Measurements from ENCODE around the gene RASL10A.

Gene RASL10A

GRCh38 chr22:29272624-29273023 lies 42.9 kb downstream of the RASL10A start:
- peaks cover 55 to 81% of the 10 kb centered on the region in 2 donors for H3K4me1 Mint-ChIP-seq (ENCODE audit: low read depth in 2 of 2)
- peaks cover 86% of the 10 kb centered on the region for H3K36me3 Mint-ChIP-seq (ENCODE audit: insufficient read depth)
- peak overlapping the region in 1 of 2 donors; percentile 56 for H3K4me3 Mint-ChIP-seq
- H3K9me3 Mint-ChIP-seq: no peaks in the 10 kb centered on the region
- ATAC-seq (replicated peaks): no peak
- H3K27me3 Mint-ChIP-seq: no peaks in the 10 kb centered on the region
- no peak for DNase-seq
- peak overlapping the region; percentile 39 to 83 for H3K27ac Mint-ChIP-seq

GRCh38 chr22:29270475-29271271 lies 44.8 kb downstream of the RASL10A start:
- DNase-seq: no peak

DNA sequence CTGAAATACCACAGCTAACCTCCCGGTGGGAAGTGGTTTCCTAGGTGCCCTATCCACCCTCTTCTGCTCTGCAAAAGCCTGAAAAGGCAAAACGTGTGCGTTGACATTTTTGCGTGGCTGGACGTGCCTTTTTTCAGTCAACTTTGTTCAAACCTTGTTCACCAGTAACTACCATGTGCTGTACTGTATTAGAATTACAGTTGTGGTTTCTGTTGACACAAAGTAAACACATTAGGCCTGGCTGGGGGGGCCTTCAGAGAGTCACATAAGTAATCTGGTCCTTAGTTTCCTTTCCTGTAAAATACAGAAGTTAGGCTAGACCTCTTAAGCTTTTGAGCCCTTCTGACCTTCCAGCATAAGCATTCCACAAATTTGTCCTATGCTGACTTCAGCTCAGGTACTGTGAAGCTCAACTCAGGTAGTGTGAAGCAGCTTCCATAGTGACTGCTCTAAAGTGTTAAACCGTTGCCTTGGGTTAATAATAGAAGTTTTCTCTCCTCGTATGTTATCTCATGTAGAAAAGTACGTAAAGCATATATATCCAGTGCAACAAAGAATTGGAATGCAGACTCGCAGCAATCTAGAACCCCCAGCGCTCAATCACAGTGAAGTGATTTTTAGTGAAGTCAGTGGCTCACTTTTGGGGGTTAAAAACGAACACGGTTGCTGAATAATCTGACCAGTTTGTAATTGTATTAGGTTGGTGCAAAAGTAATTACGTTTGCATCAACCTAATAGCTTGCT lies 45.6 kb downstream of the RASL10A start:
- DNase-seq (no peak), ATAC-seq (replicated peaks) (no peak)
- H3K36me3 Mint-ChIP-seq (ENCODE audit: insufficient read depth): peaks cover 64% of the 10 kb centered on the region
- peak overlapping the region; percentile 97 to 98 for H3K27ac Mint-ChIP-seq
- H3K27me3 Mint-ChIP-seq: no peaks in the 10 kb centered on the region
- peak overlapping the region; percentile 86 to 90 for H3K4me3 Mint-ChIP-seq
- no peaks in the 10 kb centered on the region for H3K9me3 Mint-ChIP-seq
- H3K4me1 Mint-ChIP-seq (ENCODE audit: low read depth in 2 of 2): peaks cover 56 to 72% of the 10 kb centered on the region in 2 donors

More at GRCh38 chr22:29270475-29271271, 44.8 kb downstream of the RASL10A start:
- Mint-ChIP-seq H3K4me1 (ENCODE audit: low read depth in 2 of 2) (peaks cover 57 to 79% of the 10 kb centered on the region in 2 donors), H3K27me3 (no peaks in the 10 kb centered on the region), H3K9me3 (no peaks in the 10 kb centered on the region), H3K27ac (peak overlapping the region; percentile 81 to 98), H3K4me3 (peak overlapping the region; percentile 86 to 90), H3K36me3 (ENCODE audit: insufficient read depth) (peaks cover 71% of the 10 kb centered on the region)
- ATAC-seq (replicated peaks): no peak

DNA sequence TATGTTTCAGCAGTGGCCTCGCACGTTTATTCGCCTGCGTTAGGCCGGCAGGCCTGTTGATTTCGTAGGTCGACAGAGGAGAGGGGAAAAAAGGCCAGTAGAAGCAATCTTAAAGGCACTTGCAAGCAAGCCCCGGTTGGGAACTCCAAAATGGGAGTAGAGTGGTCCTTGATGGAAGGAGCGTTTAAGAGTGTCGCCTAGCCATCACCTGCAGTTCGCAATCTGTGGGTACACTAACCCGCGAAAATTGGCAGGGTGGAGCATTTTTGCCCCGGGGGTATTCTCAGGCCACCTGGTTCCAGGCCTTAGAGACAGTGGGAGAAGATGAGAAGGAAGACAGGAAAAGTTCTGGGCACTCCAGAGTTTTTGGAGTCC lies 46.3 kb downstream of the RASL10A start:
- H3K27me3 Mint-ChIP-seq: no peaks in the 10 kb centered on the region
- H3K4me1 Mint-ChIP-seq (ENCODE audit: low read depth in 2 of 2): peaks cover 51 to 65% of the 10 kb centered on the region in 2 donors
- peak overlapping the region; percentile 86 to 90 for H3K4me3 Mint-ChIP-seq
- ATAC-seq (replicated peaks) (no peak), DNase-seq (no peak)
- no peaks in the 10 kb centered on the region for H3K9me3 Mint-ChIP-seq
- peak overlapping the region; percentile 97 to 98 for H3K27ac Mint-ChIP-seq
- H3K36me3 Mint-ChIP-seq (ENCODE audit: insufficient read depth): peaks cover 57% of the 10 kb centered on the region

DNA sequence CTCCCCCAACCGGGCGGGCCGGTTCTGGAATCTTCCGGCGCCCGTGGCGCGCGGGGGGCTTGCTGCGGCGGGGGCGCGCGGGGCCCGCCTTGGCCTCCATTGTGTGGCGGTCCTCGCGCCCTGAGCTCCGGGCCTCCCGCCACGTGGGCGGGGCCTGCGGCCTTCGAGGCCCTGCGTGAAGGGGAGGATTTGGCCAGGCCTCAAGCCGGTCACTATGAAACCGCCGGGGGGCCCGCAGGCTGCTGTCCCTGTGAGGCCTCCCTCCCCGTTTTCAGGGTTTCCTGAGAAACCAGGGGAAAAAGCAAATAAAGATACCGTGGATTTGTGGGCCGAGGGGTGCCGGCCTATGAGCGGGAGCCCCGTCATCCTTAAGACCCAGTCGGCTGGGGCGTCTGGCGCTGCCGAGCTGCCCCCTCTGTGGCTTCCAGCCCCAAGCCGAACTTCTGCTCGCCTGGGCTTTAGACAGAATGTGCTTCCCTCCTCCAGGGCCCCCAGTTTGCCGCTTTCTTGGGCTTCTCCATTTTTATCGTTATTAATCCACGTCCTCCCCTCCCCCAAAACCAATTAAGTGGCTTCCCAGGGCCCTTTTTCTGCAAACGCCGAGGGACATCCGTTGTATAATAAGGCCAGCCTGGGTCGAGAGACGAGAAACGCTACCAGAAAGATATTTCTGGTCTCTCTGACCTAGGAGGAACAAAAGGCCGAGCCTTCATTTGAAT lies 46.8 kb downstream of the RASL10A start:
- peak overlapping the region; percentile 97 to 98 for H3K27ac Mint-ChIP-seq
- peaks cover 51% of the 10 kb centered on the region for H3K36me3 Mint-ChIP-seq (ENCODE audit: insufficient read depth)
- ATAC-seq (replicated peaks): peak; percentile 18
- peak; percentile 17 to 33 (median 25) for DNase-seq
- H3K27me3 Mint-ChIP-seq: no peaks in the 10 kb centered on the region
- H3K4me1 Mint-ChIP-seq (ENCODE audit: low read depth in 2 of 2): peaks cover 49 to 59% of the 10 kb centered on the region in 2 donors
- peak overlapping the region; percentile 86 to 90 for H3K4me3 Mint-ChIP-seq
- H3K9me3 Mint-ChIP-seq: no peaks in the 10 kb centered on the region

- peak; percentile 97 to 99 (median 98) for DNase-seq
- peak within 1 kb of the TSS; percentile 97 to 98 for H3K27ac Mint-ChIP-seq
- peak within 1 kb of the TSS; percentile 86 to 90 for H3K4me3 Mint-ChIP-seq
- peaks cover 42 to 52% of the 10 kb centered on the region in 2 donors for H3K4me1 Mint-ChIP-seq (ENCODE audit: low read depth in 2 of 2)
- H3K36me3 Mint-ChIP-seq (ENCODE audit: insufficient read depth): peaks cover 44% of the 10 kb centered on the region
- ATAC-seq (replicated peaks): peak; percentile 91
- no peaks in the 10 kb centered on the region for H3K9me3 Mint-ChIP-seq
- H3K27me3 Mint-ChIP-seq: no peaks in the 10 kb centered on the region
These were observed 47.5 kb downstream of the RASL10A start, which contains the start of the genes EWSR1 and RHBDD3 for GRCh38 chr22:29267858-29268510. EWSR1 (plus strand) TSS chr22:29268268; CDS start chr22:29268337, 69 bp downstream. RHBDD3 (minus strand) TSS chr22:29267981; CDS start chr22:29265626, 2,355 bp downstream.

GRCh38 chr22:29267462-29267857 lies 48.0 kb downstream of the RASL10A start:
- H3K36me3 Mint-ChIP-seq (ENCODE audit: insufficient read depth): peaks cover 41% of the 10 kb centered on the region
- peak overlapping the region; percentile 86 to 90 for H3K4me3 Mint-ChIP-seq
- DNase-seq: no peak
- peak overlapping the region; percentile 97 to 98 for H3K27ac Mint-ChIP-seq
- H3K9me3 Mint-ChIP-seq: no peaks in the 10 kb centered on the region
- H3K27me3 Mint-ChIP-seq: no peaks in the 10 kb centered on the region
- H3K4me1 Mint-ChIP-seq (ENCODE audit: low read depth in 2 of 2): peaks cover 42 to 47% of the 10 kb centered on the region in 2 donors
- no peak for ATAC-seq (replicated peaks)

DNA sequence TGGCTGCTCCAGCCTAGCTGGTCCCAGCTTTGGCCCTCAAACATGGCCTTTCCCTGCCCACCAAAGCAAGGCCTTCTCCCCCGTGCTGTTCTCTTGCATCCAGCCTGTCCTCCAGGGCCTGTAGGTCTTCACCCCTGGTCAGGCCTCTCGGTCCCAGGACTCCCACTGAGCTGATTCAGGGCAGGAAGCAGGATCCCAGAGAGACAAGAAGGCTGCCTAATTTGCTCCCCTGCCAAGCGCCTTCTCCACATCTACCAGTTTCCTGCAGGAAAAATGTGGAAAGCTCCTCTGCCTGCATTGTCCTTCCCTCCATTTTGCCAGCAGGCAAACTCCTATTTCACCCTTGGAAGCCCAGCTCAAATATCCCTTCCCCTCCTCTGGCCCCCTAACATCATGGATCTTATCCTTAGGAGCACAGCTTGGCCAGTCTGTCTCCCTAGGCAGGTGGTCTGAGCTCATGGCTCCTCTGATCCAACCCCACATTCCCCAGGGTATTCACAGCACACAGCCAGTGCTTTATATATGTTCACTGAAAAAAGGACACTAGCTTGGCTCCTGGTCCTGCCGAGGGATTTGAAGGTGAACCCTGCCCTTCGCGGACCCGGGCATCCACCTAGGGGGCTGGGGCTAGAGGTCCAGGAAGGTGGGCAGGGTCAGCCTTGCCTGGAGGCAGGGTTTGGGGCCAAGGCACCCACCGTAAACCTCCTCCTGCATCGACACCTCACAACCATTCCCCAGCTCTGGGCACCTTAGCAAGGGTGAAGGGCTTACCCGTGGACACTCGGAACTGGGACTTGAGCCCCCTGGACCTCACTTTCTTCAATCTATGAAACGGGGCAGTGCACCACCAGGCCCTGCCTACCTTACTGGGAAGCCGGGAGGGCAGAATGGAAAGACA lies 48.7 kb downstream of the RASL10A start:
- peak overlapping the region; percentile 97 to 98 for H3K27ac Mint-ChIP-seq
- DNase-seq: no peak
- H3K4me3 Mint-ChIP-seq: peak overlapping the region; percentile 86 to 90
- H3K9me3 Mint-ChIP-seq: no peaks in the 10 kb centered on the region
- H3K27me3 Mint-ChIP-seq: no peaks in the 10 kb centered on the region
- ATAC-seq (replicated peaks): no peak
- peaks cover 37% of the 10 kb centered on the region for H3K36me3 Mint-ChIP-seq (ENCODE audit: insufficient read depth)
- peaks cover 36 to 41% of the 10 kb centered on the region in 2 donors for H3K4me1 Mint-ChIP-seq (ENCODE audit: low read depth in 2 of 2)

GRCh38 chr22:29265929-29266328 lies 49.6 kb downstream of the RASL10A start:
- H3K4me3 Mint-ChIP-seq: peak overlapping the region; percentile 86 to 90
- peaks cover 31% of the 10 kb centered on the region for H3K36me3 Mint-ChIP-seq (ENCODE audit: insufficient read depth)
- H3K27ac Mint-ChIP-seq: peak overlapping the region in 1 of 2 donors; percentile 41
- no peaks in the 10 kb centered on the region for H3K27me3 Mint-ChIP-seq
- H3K9me3 Mint-ChIP-seq: no peaks in the 10 kb centered on the region
- DNase-seq (no peak), ATAC-seq (replicated peaks) (no peak)
- peaks cover 31 to 33% of the 10 kb centered on the region in 2 donors for H3K4me1 Mint-ChIP-seq (ENCODE audit: low read depth in 2 of 2)

DNA sequence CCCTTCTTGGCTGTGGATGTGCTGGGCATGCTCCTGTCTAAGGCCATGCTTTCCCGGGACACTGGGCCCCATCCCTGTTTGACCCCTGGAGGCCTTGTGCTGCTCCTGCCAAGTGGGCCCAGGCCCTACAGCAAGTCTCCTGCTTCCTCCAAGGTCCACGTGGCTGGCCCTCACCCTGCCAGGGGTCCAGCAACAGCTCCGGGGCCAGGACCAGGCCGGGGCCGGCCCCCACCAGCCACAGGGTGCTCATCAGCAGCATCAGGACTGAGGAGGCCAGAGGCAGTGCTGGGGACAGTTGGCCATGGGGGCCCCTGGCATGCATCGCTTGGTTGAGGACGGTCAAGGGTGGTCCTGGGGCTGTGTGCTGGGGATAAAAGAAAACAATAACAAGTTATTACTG lies 50.2 kb downstream of the RASL10A start:
- H3K4me1 Mint-ChIP-seq (ENCODE audit: low read depth in 2 of 2): peaks cover 25 to 27% of the 10 kb centered on the region in 2 donors
- H3K27ac Mint-ChIP-seq: no peak overlapping the region
- ATAC-seq (replicated peaks) (no peak), DNase-seq (no peak)
- H3K9me3 Mint-ChIP-seq: no peaks in the 10 kb centered on the region
- H3K27me3 Mint-ChIP-seq: no peaks in the 10 kb centered on the region
- peaks cover 24% of the 10 kb centered on the region for H3K36me3 Mint-ChIP-seq (ENCODE audit: insufficient read depth)
- no peak overlapping the region for H3K4me3 Mint-ChIP-seq

DNA sequence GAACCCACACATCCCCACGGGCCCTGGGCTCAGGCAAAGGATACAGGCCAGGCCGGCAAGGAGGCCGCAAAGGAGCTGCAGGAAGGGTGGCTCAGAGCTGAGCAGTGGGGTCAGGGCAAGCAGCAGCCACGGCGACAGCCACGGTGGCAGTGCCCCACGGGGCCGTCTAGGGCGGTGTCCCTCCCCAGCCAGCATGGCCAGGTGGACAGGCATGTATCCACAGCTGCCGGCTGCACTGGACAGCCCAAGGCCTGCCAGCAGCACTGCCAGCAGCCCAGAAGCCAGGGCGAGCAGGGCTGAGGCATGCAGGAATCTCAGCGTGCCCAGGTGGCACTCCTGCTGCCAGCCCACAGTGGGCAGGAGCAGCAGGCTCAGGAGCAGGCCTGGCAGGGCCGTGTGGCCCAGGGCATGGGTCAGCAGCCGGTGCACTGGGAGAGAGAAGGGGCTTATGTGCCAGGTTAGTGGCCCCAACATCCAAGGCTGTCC lies 51.7 kb downstream of the RASL10A start:
- H3K4me1 Mint-ChIP-seq (ENCODE audit: low read depth in 2 of 2): peaks cover 13 to 15% of the 10 kb centered on the region in 2 donors
- no peaks in the 10 kb centered on the region for H3K9me3 Mint-ChIP-seq
- no peaks in the 10 kb centered on the region for H3K27me3 Mint-ChIP-seq
- ATAC-seq (replicated peaks) (no peak), DNase-seq (no peak)
- no peak overlapping the region for H3K27ac Mint-ChIP-seq
- H3K4me3 Mint-ChIP-seq: no peak overlapping the region
- H3K36me3 Mint-ChIP-seq (ENCODE audit: insufficient read depth): peaks cover 16% of the 10 kb centered on the region

Measured in effector memory CD8-positive, alpha-beta T cell (primary cell).